Activated CD4-positive, alpha-beta T cell treated with anti-CD3 and anti-CD28 coated beads, Interleukin-2, amount 50 U/mL, for 1 hour (primary cell): Measurements from ENCODE around the gene ARAP3.

Source experiments
- DNase-seq: peaks from one replicate; pipeline ENCODE4 v3.0.0-alpha.2; 2020

ARAP3 gene

DNA sequence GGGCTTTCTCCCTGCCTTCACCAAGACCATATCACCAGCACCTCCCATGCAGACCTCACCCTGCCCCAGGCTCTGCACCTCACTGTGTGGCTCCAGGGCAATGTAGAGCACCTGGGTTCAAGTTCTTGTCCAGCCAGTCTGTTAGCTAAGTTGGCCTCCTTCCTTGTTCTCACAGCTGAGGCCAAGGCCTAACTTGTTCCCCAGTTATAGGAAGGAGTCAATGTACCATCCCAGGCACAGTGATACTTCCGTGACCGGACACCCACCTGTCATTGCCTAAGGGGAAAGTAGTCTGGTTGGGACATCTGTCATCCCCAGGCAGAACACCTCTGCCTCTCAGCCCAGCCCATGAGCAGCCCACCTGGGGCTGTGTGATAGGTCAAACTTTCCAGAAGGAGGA is 14.4 kb upstream of the ARAP3 start:
- DNase-seq = no peak

DNA sequence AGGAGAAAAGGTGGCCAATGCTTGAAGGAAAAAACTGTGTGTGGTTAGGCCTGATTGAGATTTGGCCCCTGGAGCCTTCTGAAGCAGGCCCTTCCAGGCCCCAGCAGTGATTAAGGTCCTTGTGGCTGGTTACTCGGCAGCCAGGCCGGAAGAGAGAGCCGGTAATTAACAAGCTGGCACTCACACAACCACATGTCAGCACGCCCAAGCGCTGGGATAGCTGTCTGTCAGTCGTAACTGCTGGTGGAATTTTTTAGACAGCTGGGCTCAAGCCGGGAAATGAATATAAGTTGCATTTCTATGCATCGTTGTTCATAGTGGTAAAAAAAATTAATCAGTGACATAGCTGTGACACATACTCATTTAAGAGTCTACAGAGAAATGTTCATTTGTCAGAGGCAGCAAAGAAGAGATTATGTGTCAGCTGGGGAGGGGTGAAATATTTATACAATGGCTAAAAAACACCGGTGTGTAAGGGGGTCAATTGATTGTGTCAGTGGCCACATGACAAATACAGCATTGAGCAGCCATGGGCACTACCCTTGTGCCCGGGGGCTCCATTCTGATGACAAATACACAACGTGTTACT is 13.7 kb upstream of the ARAP3 start:
- DNase-seq = no peak

DNA sequence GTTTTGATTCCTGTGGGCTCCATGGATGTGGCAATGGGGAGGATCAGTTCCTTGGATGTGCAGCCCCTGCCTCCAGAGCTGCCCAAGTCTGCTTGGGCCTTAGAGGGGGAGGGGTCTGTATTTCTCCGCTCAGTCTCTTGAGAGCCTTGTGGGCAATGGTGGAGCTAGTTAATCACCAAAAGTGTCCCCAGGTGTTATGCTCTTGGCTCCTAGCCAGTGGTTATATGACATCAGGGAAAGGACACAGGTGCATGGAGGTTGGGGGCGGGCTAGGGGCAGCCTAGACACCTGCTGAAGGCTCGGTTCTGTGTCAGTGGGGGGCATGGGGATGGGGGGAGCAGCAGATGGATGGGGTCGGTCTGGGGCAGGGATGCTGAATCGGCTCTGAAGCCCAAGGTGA is 12.4 kb upstream of the ARAP3 start:
- DNase-seq = no peak

DNA sequence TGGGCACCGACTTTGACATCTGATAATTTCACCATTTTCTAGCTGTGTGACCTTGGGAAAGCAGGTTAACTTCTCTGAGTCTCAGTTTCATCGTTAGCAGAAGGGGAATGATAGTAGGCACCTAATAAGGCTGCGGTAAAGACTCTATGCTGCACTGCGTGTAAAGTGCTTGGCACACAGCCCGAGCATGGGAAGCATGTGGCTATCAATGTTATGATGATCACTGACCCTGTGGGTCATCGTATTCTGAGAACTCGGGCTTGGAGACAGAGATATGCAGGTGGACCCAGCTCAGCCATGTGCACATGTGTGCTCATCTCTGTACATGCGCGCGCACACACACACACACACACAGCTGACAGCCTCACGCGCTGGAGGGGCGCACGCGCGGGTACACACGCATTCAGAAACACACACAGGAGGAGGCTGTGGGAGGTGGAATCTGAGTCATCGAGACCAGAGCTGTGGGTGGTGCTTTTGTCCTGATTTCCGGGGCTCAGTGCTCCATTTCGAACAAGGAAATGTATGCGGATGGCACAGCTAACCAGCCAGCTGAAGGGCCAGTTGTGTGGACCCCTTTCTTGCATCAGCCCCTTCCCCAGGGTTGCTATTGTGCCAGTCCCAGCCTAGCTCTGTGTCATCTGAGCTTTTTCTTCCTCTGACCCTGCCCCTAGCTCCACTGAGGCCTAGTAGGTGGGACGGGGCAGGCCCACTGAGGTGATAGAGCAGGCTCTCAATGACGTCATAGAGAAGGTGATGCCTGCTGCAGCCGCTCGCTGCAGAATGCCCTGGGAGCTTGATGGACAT is 11.1 kb upstream of the ARAP3 start:
- peak; percentile 64 for DNase-seq

DNA sequence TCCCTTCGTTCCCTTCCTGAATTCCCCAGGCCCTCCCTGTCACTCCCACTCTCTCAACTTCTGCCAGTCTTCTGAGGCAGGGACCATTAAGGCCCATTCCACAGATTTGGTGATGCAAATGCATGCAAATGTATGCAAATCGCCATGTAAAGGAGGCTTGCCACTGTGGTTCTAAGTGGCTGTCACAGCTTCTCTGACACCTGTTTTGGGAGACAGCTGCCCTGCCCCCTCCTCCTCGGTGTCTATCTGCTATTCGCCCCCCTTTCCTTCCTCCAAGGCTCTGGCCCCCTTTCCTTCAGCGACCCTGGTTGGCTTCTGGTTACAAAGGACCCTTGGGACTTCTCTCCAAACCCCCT is 10.5 kb upstream of the ARAP3 start:
- no peak for DNase-seq

DNA sequence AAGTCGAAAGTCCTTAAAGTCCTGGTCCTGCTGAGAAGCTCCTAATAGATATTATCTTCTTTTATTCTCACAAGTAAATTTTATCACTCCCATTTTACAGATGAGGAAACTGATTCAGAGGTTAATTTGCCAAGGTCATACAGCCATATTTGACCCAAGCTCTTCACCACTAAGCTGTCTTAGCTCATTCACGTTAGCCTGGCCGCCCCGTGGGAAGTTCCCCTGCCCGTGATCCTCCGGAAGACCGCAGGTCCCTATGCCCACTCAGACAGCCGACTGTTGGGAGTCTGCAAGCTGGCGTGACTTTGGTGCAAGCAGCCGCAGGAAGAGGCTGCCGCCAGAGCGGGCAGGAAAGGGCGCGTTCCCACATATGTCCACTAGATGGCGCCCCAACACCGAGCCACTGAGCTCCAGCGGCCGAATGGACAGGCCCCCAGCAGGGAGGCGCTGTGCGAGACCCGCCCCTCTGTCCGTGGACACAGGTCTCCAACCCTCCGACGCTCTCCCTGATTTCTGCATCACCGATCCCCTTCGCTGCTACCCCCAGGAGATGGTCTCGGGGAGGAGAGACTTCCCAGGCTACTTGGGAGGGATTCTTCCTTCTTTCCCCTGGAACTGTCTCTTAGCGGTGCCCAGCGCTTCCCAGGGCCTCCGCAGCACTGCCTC is 10.0 kb upstream of the ARAP3 start:
- peak; percentile 83 for DNase-seq

DNA sequence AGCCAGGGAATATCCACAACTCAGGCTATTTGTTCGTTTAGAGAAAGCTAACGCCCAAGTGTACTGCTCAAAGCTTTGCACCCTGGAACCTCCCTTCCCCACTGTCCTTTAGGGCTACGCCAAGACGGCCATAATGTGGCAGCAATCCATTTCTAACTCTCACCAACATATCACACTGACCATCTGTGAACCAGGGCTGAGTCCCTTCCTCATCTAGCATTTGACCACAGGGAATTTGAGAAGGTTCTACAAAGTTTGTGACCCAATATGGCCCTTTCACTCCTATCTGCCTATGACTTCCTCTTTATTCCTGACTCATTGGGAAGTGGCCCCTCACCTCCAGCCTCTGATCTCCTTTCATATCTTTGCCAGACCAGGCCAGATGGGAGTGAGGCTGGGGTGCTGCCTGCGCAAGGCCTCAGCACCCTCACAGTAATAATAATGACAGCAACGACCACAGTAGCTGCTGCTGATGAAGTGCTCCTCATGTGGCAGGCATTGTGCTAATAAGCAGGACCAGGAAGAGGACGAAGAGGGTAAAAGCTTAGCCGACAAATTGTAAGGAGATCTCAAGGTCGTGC is 9.3 kb upstream of the ARAP3 start:
- DNase-seq = no peak

DNA sequence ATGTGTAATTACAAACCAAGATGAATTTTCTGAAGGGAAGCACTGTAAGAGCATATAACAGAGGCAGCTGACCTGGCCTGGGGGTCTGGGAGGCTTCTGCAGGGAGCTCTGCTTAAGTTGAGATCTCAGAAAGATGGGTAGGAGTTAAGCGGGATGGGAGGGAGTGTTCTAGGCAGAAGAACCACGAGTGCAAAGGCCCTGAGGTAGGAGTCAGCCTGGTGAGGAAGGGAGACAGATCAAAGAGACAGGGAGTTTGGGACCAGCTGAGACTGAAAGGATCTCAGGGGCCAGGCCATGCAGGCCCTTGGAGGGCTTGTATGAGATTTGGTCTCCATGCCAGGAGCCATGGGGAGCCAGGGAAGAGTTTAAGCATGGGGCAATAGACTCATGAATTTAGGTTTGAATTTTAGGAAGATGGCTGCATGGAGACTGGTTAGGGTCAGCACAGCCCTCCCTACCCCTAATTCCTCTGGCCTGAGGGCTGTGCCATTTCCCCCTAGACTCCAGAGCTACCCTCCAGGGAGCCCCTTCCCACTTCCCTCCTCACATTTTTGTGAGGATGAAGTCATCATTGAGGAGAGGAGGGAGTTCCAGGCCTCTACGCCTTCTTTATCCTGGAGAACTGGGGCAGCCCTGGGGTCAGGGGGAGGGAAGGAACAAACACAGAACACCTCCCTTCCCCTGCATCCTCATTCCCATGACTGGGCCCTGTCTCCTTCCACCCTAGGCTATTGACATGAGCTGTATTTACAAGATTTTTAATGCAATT is 4.8 kb upstream of the ARAP3 start:
- no peak for DNase-seq

DNA sequence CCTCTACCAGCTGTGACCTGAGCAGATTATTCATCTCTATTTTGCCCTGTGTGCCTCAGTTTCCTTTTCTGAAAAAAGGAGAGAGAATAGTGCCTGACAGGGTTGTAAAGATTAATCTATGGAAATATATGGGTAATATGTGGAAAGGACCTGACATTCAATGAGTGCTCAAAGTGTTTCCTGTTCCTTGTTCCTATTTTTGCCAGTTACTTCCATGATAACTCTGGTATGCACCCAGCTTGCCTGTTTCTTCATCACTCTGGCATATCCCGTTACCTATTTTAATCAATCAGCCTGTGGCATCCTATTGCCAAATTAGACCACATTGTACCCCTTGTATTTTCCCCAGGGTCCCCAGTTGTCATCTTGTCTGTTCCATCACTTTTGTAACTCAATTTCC is 3.6 kb upstream of the ARAP3 start:
- DNase-seq = no peak

DNA sequence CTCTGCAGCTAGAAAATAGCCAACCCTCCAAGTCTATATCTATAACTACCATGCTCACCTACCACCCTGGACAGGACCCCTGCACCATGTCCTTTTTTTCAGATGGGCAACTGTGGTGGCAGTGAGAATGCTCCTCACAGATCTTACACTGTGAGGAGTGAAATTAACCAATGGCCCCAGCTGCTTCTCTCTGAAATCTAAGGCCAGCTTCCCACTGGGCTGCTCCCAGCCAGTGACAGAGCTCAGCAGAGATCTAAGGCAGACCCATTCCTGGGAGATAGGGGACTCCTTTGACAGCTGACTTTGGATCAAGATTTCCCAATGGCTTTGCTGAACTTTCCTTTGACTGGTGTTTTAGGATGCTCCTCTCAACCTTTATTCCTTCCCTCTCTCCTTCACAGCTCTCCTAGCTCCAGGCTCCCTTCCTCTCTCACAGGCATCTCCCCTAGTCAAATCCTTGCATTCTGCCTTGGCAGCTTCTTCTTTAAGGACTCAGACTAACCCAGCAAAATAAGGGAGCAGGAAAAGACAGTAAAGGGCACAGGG is 1.6 kb upstream of the ARAP3 start:
- no peak for DNase-seq

DNA sequence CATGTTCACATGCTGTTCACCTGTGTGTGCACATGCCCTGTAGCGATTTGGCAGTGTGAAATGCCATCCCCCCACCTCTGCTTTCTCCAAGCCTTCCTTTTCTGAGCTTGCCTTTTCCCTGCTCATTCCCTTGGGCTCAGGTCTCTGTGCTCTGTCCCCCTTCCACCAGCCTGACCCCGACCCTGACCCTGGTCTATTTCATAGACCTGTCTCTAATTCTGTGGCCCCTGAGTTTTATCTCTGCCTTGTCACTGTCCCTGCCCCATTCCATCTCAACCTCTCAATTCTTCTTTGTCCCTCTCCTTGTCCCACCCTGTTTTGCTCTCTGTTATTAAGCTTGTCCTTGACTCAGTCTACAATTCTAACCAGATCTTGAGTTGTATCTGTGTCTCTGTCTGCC is 735 bp downstream of the ARAP3 start:
- DNase-seq = no peak

DNA sequence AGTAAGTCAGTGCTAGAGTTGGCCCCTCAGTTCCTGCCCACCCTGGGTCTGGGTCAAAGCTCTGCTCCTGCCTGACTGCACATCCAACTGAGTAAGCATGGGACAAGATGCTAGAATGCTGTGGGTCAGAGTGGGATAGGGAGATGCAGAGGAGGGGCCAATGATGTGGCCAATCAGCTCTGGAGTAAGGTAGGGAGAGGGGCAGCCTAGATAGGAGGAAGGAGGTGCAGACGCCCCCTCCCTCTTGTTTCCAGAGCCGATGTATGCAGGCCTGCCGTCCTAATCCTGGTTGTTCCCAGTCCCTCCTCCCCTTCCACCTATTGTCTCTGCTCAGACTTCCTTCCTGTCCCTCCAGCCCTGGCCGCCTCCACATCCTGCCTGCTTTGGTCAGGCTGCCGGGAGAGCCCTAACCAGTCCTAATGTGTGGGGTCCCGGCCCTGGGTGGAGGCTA is 1.3 kb downstream of the ARAP3 start:
- no peak for DNase-seq

DNA sequence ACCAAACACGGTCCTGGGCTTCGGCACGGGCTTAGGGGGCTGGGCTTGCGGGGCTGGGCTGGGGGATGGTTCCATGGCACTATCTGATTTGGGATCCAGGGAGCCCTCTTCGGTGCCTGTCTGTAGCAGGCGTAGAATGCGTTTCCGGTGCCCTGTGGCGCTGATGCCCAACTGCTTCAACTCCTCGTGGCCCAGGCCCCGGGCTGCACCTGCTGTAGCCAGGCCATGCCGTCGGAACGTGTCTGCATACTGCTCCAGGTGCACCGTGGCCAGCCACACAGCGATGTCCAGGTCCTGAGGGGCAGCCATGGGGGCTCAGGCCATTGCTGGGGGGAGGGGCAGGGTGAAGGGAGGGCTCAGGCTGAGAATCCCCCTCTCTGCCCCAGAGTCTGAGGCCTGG is 1.9 kb downstream of the ARAP3 start:
- no peak for DNase-seq

DNA sequence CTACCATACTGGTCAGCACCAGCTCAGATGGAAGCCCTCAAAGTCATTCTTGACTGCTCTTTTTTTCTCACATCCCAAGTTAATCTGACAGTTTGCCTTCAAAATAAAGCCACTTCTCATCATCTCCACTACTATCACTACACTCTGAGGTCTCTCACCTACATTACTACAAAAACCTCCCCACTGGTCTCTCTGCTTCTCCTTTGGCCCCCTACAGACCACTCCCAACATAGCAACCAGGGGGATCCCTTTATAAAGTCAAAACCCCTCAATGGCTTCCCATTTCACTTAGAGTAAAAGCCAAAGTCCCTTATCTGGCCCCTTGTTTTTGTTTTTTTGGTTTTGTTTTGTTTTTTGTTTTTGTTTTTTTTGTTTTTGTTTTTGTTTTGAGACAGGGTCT is 4.6 kb downstream of the ARAP3 start:
- no peak for DNase-seq

DNA sequence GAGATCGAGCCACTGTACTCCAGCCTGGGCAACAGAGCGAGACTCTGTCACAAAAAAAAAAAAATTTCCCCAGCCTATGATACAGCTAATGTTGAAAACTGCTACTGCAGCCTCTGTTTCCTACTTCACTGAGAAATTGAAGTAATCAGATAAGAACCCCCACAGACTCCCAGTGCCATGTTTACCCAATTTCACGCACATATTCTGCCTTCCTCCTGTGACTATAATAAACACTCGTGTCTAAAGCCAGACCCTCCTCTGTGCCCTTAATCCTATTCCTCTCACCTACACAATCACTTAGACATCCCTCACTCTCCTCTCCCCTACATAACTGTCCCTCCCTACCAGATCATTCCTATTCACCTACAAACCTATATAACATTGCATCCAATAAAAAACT is 6.4 kb downstream of the ARAP3 start:
- DNase-seq = no peak

DNA sequence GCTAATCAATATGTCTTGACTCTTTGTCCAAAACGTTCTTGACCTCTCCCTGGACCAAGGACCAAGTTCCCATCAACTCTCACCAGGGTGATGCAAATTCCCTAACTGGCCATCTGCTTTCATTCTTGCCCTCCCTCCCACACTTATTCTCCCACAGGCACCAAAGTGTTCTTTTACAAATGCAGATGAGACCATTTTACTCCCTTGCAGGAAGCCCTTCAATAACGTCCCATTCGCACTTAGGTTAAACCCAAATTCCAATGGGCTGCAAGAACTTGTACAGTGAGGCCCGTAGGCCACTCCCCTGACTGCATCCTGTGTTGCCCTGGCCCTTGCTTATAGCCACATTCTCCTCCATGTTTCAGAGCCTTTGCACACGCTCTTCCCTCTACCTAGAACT is 7.3 kb downstream of the ARAP3 start:
- no peak for DNase-seq

DNA sequence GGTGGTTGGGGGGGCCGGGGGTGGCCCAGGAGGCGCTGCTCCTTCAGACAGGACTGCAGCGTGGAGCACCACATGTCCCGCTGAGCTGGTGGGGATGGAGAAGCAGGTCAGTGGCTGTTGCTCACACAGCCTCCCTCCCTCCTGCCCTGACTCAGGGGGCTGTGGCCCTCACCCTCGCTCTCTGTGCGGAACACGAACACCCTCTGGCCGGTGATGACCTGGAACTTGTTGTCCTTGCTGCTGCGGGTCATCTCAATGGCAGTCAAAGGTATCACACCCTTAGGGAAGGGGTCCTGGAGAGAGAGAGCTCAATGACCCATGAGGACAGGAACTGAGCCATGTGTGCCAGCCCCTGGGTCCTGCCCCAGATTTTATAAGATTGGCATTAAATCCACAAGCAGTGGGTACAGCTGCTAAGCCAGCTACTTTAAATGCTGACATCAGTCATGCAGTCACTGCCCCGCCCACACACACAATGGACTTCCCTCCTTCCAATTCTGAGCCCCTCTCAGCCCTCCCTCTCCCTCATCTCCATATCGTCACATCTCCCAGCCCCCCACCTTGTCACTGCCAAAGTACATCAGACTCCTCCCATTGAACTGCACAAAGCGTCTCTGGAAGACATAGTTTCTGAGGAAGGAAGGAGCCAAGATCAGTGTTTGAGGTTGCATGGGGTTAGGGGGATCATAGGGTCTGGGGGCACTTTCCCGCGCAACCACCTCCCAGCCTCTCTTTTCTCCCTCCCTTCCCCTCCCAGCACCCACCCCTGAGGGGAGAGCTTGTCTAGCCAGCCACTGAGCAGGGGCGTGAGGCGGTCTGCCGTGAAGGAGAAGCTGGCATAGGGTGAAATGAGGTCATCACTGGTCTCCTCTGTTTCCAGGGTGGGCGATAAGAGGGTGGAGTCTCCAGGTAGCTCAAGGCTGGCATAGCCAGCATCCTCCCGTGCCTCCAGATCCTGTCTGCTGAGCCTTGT is 8.9 kb downstream of the ARAP3 start:
- no peak for DNase-seq

DNA sequence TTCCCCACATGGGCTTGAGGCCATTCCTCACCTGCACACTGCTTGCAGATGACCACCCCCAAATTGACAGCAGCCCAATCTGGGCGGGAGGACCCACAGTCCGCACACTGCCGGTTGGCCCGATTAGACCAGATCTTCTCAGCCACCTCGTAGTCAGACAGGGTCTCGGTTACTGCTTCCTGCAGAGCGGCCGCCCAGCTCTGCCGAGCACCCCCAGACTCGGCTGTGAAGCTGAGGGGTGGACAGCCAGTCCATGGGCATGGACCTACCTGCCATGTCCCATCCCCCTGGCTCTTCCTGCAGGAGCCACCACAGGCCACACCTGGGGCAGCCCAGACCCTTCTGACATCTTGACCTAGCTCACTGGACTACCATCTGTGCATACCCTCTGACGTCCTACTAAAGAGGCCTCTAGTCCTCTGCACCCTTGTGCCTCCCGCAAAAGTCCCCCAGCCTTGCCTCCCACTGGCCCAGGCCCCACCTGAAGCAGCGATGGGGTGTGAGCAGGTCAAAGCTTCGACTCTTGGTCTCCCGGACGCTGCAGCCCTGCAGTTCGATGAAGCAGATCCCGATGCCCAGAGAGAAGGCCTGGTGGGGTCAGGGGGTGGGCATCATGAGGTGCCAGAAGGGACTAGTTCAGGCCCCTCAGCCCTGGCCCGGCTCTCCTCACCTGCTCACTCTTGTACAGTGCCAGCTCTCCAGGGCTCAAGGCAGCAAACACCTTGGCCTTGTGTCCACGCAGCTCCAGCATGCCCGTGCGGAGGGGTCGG is 9.8 kb downstream of the ARAP3 start:
- DNase-seq = no peak

DNA sequence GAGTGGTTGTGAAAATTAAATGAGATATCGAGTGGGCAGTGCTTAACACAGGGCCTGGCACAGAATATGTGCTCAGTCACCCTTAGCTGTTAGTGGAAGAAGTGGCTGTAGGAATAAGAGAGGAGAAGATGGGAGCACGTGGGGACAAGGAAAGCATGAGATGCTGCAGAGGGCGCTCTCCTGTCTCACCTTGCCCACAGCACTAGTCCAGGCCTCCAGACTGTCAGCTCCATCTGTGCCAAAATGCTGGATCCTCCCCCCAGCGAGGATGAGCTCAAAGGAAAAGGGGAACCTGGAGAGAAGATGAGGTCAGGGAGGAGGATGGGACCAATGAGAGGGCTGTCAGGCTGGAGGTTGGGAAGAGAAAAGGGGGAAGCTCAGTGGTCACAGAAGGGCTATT is 12.5 kb downstream of the ARAP3 start:
- DNase-seq = no peak

DNA sequence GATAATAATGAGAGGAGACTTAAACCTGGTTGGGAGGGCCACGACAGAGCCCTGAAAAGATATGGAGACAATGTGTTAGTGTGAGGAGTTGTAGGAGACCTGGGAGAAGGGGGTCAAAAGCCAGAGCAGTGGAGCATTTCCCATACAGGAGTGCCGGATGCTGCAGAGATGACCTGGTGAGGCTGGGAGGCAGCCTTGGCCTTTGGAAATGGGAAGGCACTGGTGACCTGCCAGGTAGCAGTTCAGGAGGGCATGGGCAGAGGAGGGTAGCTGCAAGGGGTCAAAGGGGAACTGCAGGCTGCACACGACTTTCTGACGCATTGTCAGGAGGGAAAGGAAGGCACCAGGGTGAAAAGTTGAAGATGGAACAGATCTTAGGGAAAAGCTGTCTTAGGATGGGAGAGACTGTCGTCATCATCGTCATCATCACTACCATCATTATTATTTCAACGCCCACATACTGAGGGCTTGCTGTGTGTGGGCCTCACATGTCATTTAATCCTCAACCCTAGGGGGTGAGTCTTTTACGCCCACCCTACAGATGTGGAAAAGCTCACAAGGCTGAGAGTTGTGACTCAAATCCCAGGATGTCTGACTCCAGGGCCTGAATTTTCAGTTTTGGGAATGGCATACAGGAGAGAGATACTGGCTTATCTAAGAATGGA is 13.3 kb downstream of the ARAP3 start:
- DNase-seq = no peak
